NT2/D1 (cell line): Measurements from ENCODE around the gene RALGDS.
"Not testable (repeated sequence)": the region's sequence is repeated elsewhere in the genome, so short reads cannot be mapped to it uniquely, and the experiment has no call there.

Experiments used
- DNase-seq: peaks from one replicate; pipeline ENCODE4 v3.0.0-alpha.2; 2011; ENCODE audit warnings: low read depth, low spot score
- H3K27me3 ChIP-seq: 2 replicates; pipeline ENCODE4 v1.6.0; 2011; ENCODE audit warnings: mild to moderate bottlenecking; ENCODE audit not compliant: insufficient read length, insufficient read depth
- H3K36me3 ChIP-seq: 2 replicates; pipeline ENCODE4 v1.6.1; 2011; ENCODE audit warnings: mild to moderate bottlenecking, low read length, mixed read lengths; ENCODE audit not compliant: insufficient read depth, insufficient read length
- H3K4me1 ChIP-seq: 2 replicates; pipeline ENCODE4 v1.5.1; 2011; ENCODE audit not compliant: insufficient read depth, insufficient read length
- H3K4me3 ChIP-seq: 2 replicates; pipeline ENCODE4 v1.5.1; 2011; ENCODE audit warnings: low read depth; ENCODE audit not compliant: insufficient read length
- H3K9ac ChIP-seq: 2 replicates; pipeline ENCODE4 v1.6.0; 2011; ENCODE audit warnings: low read depth; ENCODE audit not compliant: insufficient read length
- H3K9me3 ChIP-seq: 2 replicates; pipeline ENCODE4 v1.5.1; 2011; ENCODE audit warnings: mild to moderate bottlenecking, low read length; ENCODE audit not compliant: insufficient read depth
- SUZ12 ChIP-seq: IDR thresholded peaks from 2 replicates; pipeline ENCODE4 v1.6.1; 2011; ENCODE audit not compliant: insufficient read length, insufficient read depth; ENCODE audit errors: extremely low read depth
- YY1 ChIP-seq: IDR thresholded peaks from 2 replicates; pipeline ENCODE4 v1.6.1; 2011; ENCODE audit not compliant: insufficient read length, insufficient read depth
- ZNF274 ChIP-seq: IDR thresholded peaks from 2 replicates; pipeline ENCODE4 v1.6.1; 2011; ENCODE audit warnings: mild to moderate bottlenecking, low read depth, low read length

The RALGDS gene

DNA sequence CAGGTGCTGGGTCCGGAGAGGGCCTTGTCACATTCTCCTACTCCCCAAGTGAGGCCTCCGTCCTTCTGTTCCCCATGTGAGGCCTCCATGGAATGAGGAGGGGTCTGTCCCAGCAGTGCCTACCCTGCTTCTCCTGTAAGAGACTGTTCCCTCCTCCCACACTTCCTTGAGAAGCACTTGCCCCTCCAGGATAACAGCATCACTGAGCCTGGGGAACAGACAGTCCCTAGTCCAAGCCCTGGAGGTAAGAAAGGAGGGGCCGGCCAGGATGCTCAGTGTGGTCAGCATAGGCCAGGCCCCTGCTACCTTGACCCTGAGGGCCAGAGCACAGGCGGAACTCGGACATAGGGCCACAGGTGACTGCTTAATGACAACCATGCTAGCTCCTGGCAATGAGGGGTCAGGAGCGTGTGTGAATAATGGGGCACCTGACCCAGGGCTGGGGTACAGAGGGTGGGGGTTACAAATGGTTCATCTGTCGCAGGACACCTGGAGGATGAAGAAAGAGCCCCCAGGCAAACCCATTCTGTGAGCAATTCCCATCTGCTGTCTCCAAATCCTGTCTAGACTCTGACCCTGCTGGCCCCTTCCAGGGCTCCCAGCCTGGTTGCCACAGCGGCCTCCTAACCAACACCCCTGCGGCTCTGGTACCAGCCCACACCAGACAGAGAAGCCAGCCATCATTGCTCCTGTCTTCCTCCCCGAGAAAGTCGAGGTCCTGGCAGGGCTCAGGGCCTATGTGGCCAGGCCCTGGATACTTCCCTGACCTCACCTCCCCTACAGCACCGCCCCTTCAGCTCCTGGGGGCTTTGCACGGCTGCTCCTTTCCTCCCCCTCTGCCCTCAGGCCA is 20.3 kb downstream of the RALGDS start:
- Histone ChIP-seq H3K36me3 (peaks cover 84% of the 10 kb centered on the region), H3K27me3 (no peaks in the 10 kb centered on the region), H3K4me1 (peaks cover 9% of the 10 kb centered on the region), H3K9ac (no peak overlapping the region), H3K4me3 (no peak overlapping the region), H3K9me3 (peaks cover 8% of the 10 kb centered on the region)
- DNase-seq = no peak
- TF ChIP-seq ZNF274 = no peak
- no peak for TF ChIP-seq SUZ12
- no peak for TF ChIP-seq YY1

GRCh38 chr9:133099726-133100505 is 21.1 kb downstream of the RALGDS start:
- no peak for DNase-seq
- no peak for TF ChIP-seq SUZ12
- TF ChIP-seq YY1 = no peak
- no peak for TF ChIP-seq ZNF274
- Histone ChIP-seq H3K36me3 (peaks cover 80% of the 10 kb centered on the region), H3K9ac (no peak overlapping the region), H3K4me3 (no peak overlapping the region), H3K27me3 (no peaks in the 10 kb centered on the region), H3K9me3 (peaks cover 10% of the 10 kb centered on the region), H3K4me1 (peaks cover 6% of the 10 kb centered on the region)

DNA sequence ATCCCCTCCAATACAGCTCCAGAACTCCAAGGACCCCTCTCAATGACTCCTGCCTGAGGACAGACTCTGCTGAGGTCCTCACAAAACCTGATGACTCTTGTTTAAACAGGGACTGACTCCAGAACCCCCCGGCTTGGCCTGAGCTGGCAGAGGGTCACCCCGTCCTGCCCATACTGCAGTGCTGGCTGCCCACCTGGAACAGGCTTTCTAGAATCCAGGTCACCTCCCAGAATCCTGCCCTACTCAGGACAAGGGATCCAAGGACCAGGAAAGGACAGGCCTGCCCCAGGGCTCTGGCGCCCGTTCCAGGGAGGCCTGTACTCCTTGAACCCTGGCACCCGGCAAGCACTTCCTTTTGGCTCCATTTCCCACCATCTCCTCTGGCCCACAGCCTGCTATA is 22.2 kb downstream of the RALGDS start:
- no peak for DNase-seq
- Histone ChIP-seq H3K4me1 (peaks cover 6% of the 10 kb centered on the region), H3K36me3 (peaks cover 71% of the 10 kb centered on the region)

DNA sequence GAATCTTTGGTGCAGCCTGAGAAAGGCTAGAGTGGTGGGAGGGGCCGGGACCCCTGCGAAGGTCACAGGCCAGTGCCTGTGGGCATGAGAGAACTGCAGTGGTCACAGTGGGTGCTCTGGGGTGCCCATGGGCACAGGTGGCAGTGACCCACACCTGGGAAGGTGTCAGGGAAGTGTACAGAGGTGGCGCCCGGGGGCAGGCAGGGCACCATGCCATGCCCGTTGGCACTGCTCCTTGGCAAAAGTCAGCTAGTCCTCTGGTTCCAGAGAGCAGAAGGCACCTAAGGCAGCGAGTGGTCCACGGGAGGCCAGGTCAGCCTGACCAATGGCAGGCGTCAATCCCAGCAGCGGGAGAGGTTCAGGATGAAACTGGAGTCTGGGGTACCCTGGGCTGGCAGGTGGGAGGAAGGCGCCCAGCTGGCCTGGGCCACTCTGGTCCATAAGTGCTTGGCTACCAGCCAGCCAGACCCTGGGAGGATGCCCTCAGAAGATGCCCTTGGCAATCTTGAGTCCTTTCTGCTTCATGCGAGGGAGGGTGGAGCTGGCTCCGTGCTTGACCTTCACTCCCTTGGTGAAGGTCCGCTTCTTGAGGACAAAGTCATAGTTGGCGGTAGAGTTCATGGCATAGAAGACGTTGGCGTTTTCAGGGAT is 22.8 kb downstream of the RALGDS start:
- H3K9me3 ChIP-seq = peaks cover 10% of the 10 kb centered on the region
- TF ChIP-seq SUZ12 = no peak
- TF ChIP-seq ZNF274 = no peak
- TF ChIP-seq YY1 = no peak
- peaks cover 3% of the 10 kb centered on the region for H3K4me1 ChIP-seq
- no peak overlapping the region for H3K4me3 ChIP-seq
- no peaks in the 10 kb centered on the region for H3K27me3 ChIP-seq
- no peak overlapping the region for H3K9ac ChIP-seq
- DNase-seq = no peak
- peaks cover 65% of the 10 kb centered on the region for H3K36me3 ChIP-seq

More for the DNA sequence above, 22.2 kb downstream of the RALGDS start:
- no peak overlapping the region for H3K4me3 ChIP-seq
- no peaks in the 10 kb centered on the region for H3K27me3 ChIP-seq
- no peak overlapping the region for H3K9ac ChIP-seq
- H3K9me3 ChIP-seq = peaks cover 10% of the 10 kb centered on the region
- TF ChIP-seq ZNF274 (no peak), YY1 (no peak), SUZ12 (no peak)

DNA sequence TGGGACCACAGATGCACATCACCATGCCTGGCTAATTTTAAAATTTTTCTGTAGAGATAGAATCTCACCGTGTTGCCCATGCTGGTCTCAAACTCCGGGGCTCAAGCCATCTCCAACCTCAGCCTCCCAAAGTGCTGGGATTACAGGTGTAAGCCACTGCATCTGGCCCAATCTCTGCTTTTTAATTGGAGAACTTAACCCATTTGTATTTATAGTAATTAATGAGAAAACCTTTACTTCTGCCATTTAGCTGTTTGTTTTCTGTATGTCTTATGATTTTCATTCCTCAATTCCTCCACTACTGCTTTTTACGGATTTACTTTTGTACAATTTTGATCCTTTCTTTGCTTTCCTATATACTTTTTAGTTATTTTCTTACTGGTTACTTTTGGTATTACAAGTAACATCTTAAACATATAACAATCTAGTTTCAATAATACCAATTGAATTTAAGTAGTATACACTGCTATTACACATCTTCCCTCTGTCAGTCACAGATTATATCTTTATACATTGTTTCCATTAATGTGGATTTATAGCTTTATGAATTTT is 26.1 kb downstream of the RALGDS start:
- Histone ChIP-seq H3K9ac (no peak overlapping the region), H3K4me1 (no peaks in the 10 kb centered on the region), H3K36me3 (peaks cover 32% of the 10 kb centered on the region), H3K4me3 (no peak overlapping the region), H3K9me3 (peaks cover 10% of the 10 kb centered on the region), H3K27me3 (no peaks in the 10 kb centered on the region)
- no peak for TF ChIP-seq SUZ12
- no peak for TF ChIP-seq YY1
- no peak for TF ChIP-seq ZNF274
- no peak for DNase-seq

DNA sequence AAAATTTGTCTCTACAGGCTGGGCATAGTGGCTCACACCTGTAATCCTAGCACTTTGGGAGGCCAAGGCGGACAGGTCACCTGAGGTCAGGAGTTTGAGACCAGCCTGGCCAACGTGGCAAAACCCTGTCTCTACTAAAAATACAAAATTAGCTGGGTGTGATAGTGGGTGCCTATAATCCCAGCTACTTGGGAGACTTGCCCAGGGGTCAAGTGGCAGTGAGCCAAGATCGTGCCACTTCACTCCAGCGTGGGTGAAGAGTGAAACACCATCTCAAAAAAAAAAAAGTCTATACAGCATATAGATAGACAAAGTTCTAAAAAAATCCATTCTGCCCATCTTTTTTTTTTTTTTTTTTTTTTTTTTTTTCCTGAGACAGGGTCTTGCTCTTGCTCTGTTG is 26.7 kb downstream of the RALGDS start:
- not testable (repeated sequence) for H3K4me3 ChIP-seq, H3K27me3 ChIP-seq, H3K9ac ChIP-seq, H3K9me3 ChIP-seq, DNase-seq, H3K4me1 ChIP-seq
- H3K36me3 ChIP-seq = peaks cover 28% of the 10 kb centered on the region

GRCh38 chr9:133090752-133091385 is 30.2 kb downstream of the RALGDS start:
- H3K36me3 ChIP-seq = no peaks in the 10 kb centered on the region
- DNase-seq = no peak
- no peaks in the 10 kb centered on the region for H3K4me1 ChIP-seq
- peaks cover 3% of the 10 kb centered on the region for H3K9me3 ChIP-seq
- no peak overlapping the region for H3K9ac ChIP-seq
- no peaks in the 10 kb centered on the region for H3K27me3 ChIP-seq
- TF ChIP-seq YY1 (no peak), ZNF274 (no peak), SUZ12 (no peak)
- no peak overlapping the region for H3K4me3 ChIP-seq
